Mammary epithelial cell (primary cell): Measurements from ENCODE around the gene FOXC1.

Source experiments
- CTCF ChIP-seq, 2 donors: IDR thresholded peaks in 1 of 2; conservative IDR thresholded peaks in 1 of 2; 2 replicates each; pipeline ENCODE4 v1.5.1; 2011 to 2012; ENCODE audit warnings: inconsistent platforms in 2 of 2, low read length in 2 of 2, mild to moderate bottlenecking in 2 of 2, control low read depth in 1 of 2, low read depth in 1 of 2; ENCODE audit not compliant: insufficient read depth in 1 of 2; ENCODE audit errors: extremely low read depth in 1 of 2
- EZH2 ChIP-seq: IDR thresholded peaks from 2 replicates; pipeline ENCODE4 v1.6.1; 2012; ENCODE audit warnings: low read length, inconsistent platforms, borderline replicate concordance

GRCh38 chr6:1587977-1588376, 21.7 kb upstream of the FOXC1 start:
- TF ChIP-seq EZH2 (no peak), CTCF (conservative IDR thresholded peaks at IDR 0.05 in 1 of 2, IDR thresholded peaks at IDR 0.05 in 1 of 2; ENCODE audit: extremely low read depth in 1 of 2, insufficient read depth in 1 of 2, low read depth in 1 of 2, low read length in 2 of 2) (no peak)
